Measurements from ENCODE around the gene HMGB2.

- no peak for TF ChIP-seq CTCF (conservative IDR thresholded peaks at IDR 0.05; ENCODE audit: low read depth, low read length)
- no peak for TF ChIP-seq EZH2phosphoT487 (IDR thresholded peaks at IDR 0.05; ENCODE audit: borderline replicate concordance, low read length)
Observed at GRCh38 chr4:173314715-173315114, 19.4 kb downstream of the HMGB2 start.

All from PC-3 (cell line).